Naive thymus-derived CD4-positive, alpha-beta T cell (primary cell): ENCODE results near the gene UNCX. TPM values are rescaled to one million over a fixed set of nuclear protein-coding genes. Genes with fewer than 3 reads are reported as not detected.

ENCODE experiments used
- ATAC-seq: fragments of 150-1000 bp; cut with Tn5 transposase; 2 replicates; pipeline ENCODE4 v1.10.0; 2021; ENCODE audit warnings: mild to moderate bottlenecking, moderate library complexity
- CTCF ChIA-PET: fragments of 350-600 bp; sonication (Branson Sonifier 250); formaldehyde crosslinking; loops from one replicate; lab custom pipeline; 2021; ENCODE audit warnings: antibody characterized with exemption; lab: Charles Lee
- POLR2A ChIA-PET: fragments of 350-600 bp; sonication (Branson Sonifier 250); formaldehyde crosslinking; loops from one replicate; lab custom pipeline; 2021; ENCODE audit warnings: antibody characterized with exemption, inconsistent platforms; lab: Charles Lee
- DNase-seq, 9 donors: peaks; one replicate each; pipeline versions ENCODE4 v3.0.0 to v3.0.0-alpha.2; 2020 to 2022; ENCODE audit warnings: mixed read lengths in 1 of 9
- H3K27ac ChIP-seq: one replicate; pipeline ENCODE4 v1.7.0; 2013; ENCODE audit warnings: mild to moderate bottlenecking, low read depth, low read length, moderate library complexity
- H3K27me3 ChIP-seq, 2 donors: one replicate each; pipeline ENCODE4 v1.7.0; 2013; ENCODE audit warnings: low read length in 2 of 2, mild to moderate bottlenecking in 2 of 2, moderate library complexity in 2 of 2; ENCODE audit not compliant: control insufficient read depth in 2 of 2, insufficient read depth in 2 of 2
- H3K36me3 ChIP-seq, 3 experiments: 1 replicate in 2 of 3; 2 replicates in 1 of 3; pipeline ENCODE4 v1.7.0; 2013; ENCODE audit warnings: low read length in 3 of 3, mild to moderate bottlenecking in 3 of 3, moderate library complexity in 1 of 3; ENCODE audit not compliant: insufficient read depth in 3 of 3, control insufficient read depth in 2 of 3
- H3K4me1 ChIP-seq, 2 donors: one replicate each; pipeline ENCODE4 v1.7.0; 2013; ENCODE audit warnings: low read length in 2 of 2, mild to moderate bottlenecking in 2 of 2, moderate library complexity in 1 of 2; ENCODE audit not compliant: control insufficient read depth in 2 of 2, insufficient read depth in 2 of 2
- H3K4me3 ChIP-seq: 2 replicates; pipeline ENCODE4 v1.7.0; 2013; ENCODE audit warnings: mild to moderate bottlenecking, low read length
- H3K9me3 ChIP-seq, 3 experiments: 1 replicate in 2 of 3; 2 replicates in 1 of 3; pipeline ENCODE4 v1.7.0; 2013; ENCODE audit warnings: low read length in 3 of 3; ENCODE audit not compliant: control insufficient read depth in 2 of 3
- H3K27ac Mint-ChIP-seq, 9 donors: one replicate each; pipeline ENCODE4 v1.8.0; 2020 to 2022; ENCODE audit warnings: mixed read lengths in 9 of 9, mild to moderate bottlenecking in 8 of 9, moderate library complexity in 5 of 9, inconsistent platforms in 2 of 9
- H3K27me3 Mint-ChIP-seq, 5 donors: one replicate each; pipeline ENCODE4 v1.8.0; 2021 to 2022; ENCODE audit warnings: mixed read lengths in 5 of 5, mild to moderate bottlenecking in 1 of 5
- H3K36me3 Mint-ChIP-seq, 5 donors: one replicate each; pipeline ENCODE4 v1.8.0; 2020 to 2022; ENCODE audit warnings: mixed read lengths in 5 of 5, mild to moderate bottlenecking in 3 of 5, inconsistent platforms in 1 of 5
- H3K4me1 Mint-ChIP-seq, 7 donors: one replicate each; pipeline ENCODE4 v1.8.0; 2020 to 2022; ENCODE audit warnings: mixed read lengths in 7 of 7, mild to moderate bottlenecking in 3 of 7, inconsistent platforms in 1 of 7
- H3K4me3 Mint-ChIP-seq, 10 donors: one replicate each; pipeline ENCODE4 v1.8.0; 2020 to 2022; ENCODE audit warnings: mild to moderate bottlenecking in 10 of 10, mixed read lengths in 10 of 10, moderate library complexity in 6 of 10, inconsistent platforms in 2 of 10
- H3K9me3 Mint-ChIP-seq, 11 donors: one replicate each; pipeline ENCODE4 v1.8.0; 2020 to 2022; ENCODE audit warnings: mixed read lengths in 11 of 11, mild to moderate bottlenecking in 4 of 11, inconsistent platforms in 1 of 11, moderate library complexity in 1 of 11
- intact Hi-C, 2 donors: fragments of 100-400 bp; cut with micrococcal nuclease; formaldehyde crosslinking; loops; one replicate each; pipeline ENCODE4 v1.15.1; 2023
- polyA plus RNA-seq, 2 donors: library from polyadenylated mRNA; unstranded; fragments of 300-500 nt; fragmentation: Illumina TruSeq; gene quantifications; one replicate each; pipeline ENCODE4 v1.2.3, GENCODE V29; 2021
- total RNA-seq, 6 experiments: library from RNA in 5 of 6; stranded (reverse) in 5 of 6; gene quantifications; 1 replicate in 5 of 6; 2 replicates in 1 of 6; pipeline ENCODE4 v1.2.3 and lab custom pipeline; 2021 to 2026

UNCX gene
- total and polyA plus RNA-seq, 7 experiments from 2014 or later: not detected

DNA sequence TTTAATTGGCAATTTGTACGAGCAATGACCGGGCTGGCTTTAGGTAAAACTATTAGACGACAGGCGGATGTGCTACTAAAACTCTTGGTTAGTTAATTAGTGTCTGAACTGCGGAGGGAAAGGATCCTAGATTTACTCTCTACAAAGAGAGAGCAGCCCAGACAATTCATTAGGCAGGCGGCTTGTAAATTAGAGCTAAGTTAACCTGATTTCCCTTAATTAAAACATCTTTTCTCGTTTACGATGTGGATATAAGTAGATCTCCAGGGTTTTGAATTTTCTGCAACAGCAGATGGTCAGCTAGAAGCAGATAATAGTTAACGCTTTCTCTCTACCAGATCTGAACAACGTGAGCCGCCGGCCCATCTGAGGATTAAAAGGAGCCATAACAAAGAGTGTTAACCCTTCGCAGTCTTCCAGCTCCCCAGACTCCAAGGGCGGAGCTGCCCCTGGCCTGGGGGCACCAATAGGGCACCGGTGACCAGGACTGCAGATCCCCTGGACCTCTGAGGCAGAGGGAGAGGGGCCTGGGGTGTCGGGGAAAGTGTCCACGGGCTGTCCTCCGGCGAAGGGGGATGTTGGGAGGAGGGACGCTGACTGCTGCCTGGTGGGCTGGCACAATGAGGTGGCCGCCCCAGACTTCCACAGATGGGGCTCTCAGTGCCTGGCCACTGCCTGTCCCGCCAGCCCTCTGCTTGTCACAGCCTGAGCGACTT lies 6.3 kb upstream of the UNCX start:
- Mint-ChIP-seq H3K36me3 (peaks cover 0 to 1% (median 0%) of the 10 kb centered on the region in 5 donors), H3K4me1 (peaks cover 0 to 28% (median 15%) of the 10 kb centered on the region in 7 donors), H3K27me3 (peaks cover 52 to 78% (median 68%) of the 10 kb centered on the region in 5 donors), H3K4me3 (peak overlapping the region in 2 of 10 donors; percentile 28 to 40), H3K9me3 (peaks cover 0 to 8% (median 0%) of the 10 kb centered on the region in 11 donors), H3K27ac (peak overlapping the region in 4 of 9 donors; percentile 23 to 60 (median 40))
- Histone ChIP-seq H3K9me3 (no peaks in the 10 kb centered on the region), H3K4me3 (no peak overlapping the region), H3K27me3 (peaks cover 7 to 51% of the 10 kb centered on the region in 2 donors), H3K4me1 (no peaks in the 10 kb centered on the region), H3K27ac (no peak overlapping the region), H3K36me3 (no peaks in the 10 kb centered on the region)
- ChIA-PET CTCF (interaction anchor here (0.6 to 2.6 kb wide), 4 partner anchors 19 to 245 kb away, joined by 3 to 7 read pairs (median 5); no protein-coding TSS in a partner anchor), POLR2A (no interaction called here)
- intact Hi-C loops: loop anchor here in 1 of 2 donors (10.0 kb wide), 1 partner anchor 188 kb away; no protein-coding TSS in a partner anchor
- DNase-seq (peak in 1 of 9 donors; percentile 4), ATAC-seq (no peak)

DNA sequence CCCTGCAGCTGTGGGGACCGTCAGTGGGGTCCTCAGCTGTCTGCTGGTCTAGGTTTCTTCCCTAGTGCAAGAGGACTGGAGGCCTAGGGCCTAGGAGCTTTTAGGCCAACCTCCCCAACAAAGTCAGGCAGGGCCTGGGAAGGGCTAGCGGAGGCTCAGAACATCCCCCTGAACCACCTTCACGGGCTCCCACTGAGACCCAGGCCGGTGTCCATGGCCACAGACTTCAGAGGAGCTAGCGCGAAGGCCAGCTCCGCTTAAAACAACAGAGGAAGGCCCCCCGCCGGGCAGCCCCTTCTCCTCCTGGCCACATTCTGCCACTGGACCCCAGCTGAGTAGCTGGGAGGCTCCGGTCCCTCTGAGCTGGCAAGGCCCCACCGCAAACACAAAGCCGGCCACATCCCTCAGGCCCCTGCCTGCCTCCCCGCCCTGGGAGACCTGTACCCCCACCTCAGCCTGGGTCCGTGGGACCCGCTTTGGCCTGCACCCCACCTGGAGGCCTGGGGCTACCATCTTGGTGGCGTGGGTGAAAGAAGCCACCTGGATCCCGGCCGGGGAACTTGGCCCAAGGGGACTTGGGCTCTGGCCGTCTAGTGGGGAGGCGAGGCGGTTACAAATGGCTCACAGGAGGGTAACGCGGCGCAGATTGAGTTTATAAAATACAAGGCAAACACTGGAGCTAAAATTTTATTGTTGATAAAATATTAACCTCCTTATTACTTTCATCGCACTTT lies 5.4 kb upstream of the UNCX start:
- CTCF ChIA-PET: interaction anchor here (2.2 to 2.6 kb wide), 2 partner anchors 205 to 244 kb away, joined by 5 to 7 read pairs; no protein-coding TSS in a partner anchor
- peaks cover 0 to 1% (median 0%) of the 10 kb centered on the region in 5 donors for H3K36me3 Mint-ChIP-seq
- H3K4me3 ChIP-seq: no peak overlapping the region

DNA sequence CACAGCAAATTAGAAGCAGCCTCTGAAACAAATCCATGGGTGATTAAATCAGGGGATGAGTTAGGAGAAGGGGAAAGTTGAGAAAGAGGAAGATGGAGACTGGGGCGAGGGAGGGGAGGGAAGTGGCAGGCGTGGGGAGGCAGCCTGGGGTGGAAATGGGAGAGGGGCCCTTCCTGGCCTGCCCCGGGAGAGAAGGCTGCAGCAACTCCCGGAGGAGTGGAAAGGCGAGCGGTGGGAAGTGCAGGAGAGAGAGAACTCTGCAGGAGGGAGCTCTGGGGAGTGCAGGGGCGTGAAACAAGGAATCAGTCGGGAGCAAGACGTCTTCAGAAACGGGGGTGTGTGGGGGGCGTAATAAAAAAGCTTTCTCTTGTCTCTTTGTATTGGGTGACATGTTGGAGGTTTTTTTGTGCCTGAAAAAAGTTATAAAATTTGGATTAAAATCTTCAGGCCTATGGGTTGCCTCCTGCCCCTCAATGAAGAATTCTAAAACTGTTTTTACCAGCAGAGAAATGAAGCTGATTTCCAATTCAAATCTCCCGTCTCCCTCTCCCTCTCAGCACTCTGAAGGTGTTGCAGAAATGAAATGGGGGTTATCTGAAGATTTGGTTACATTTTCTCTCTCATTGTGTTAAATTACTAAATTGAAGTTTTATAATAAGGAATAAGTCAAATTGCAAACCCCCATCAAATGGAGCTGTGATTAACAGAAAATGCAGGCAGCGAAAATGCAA lies 4.7 kb upstream of the UNCX start:
- peaks cover 56 to 76% (median 68%) of the 10 kb centered on the region in 5 donors for H3K27me3 Mint-ChIP-seq
- no peak overlapping the region for H3K27ac ChIP-seq
- POLR2A ChIA-PET: no interaction called here
- peaks cover 7 to 55% of the 10 kb centered on the region in 2 donors for H3K27me3 ChIP-seq
- H3K36me3 Mint-ChIP-seq: peaks cover 0 to 1% (median 0%) of the 10 kb centered on the region in 5 donors
- H3K36me3 ChIP-seq: no peaks in the 10 kb centered on the region
- intact Hi-C loops: loop anchor here in 1 of 2 donors (2.0 to 10.0 kb wide), 2 partner anchors 17 to 187 kb away; no protein-coding TSS in a partner anchor
- DNase-seq (no peak), ATAC-seq (no peak)
- H3K9me3 Mint-ChIP-seq: peaks cover 0 to 8% (median 0%) of the 10 kb centered on the region in 11 donors
- H3K4me3 ChIP-seq: no peak overlapping the region
- peak overlapping the region in 3 of 9 donors; percentile 14 to 62 (median 59) for H3K27ac Mint-ChIP-seq
- H3K4me3 Mint-ChIP-seq: peak overlapping the region in 2 of 10 donors; percentile 29 to 47
- H3K4me1 ChIP-seq: no peaks in the 10 kb centered on the region
- H3K4me1 Mint-ChIP-seq: peaks cover 10 to 39% (median 24%) of the 10 kb centered on the region in 7 donors
- CTCF ChIA-PET: no interaction called here
- H3K9me3 ChIP-seq: no peaks in the 10 kb centered on the region

More for the DNA sequence above, 5.4 kb upstream of the UNCX start:
- no peak overlapping the region for H3K27ac ChIP-seq
- ATAC-seq: no peak
- POLR2A ChIA-PET: no interaction called here
- DNase-seq: peak in 1 of 9 donors; percentile 4
- H3K9me3 ChIP-seq: no peaks in the 10 kb centered on the region
- Mint-ChIP-seq H3K4me1 (peaks cover 9 to 37% (median 23%) of the 10 kb centered on the region in 7 donors), H3K4me3 (no peak overlapping the region), H3K27me3 (peaks cover 57 to 78% (median 70%) of the 10 kb centered on the region in 5 donors), H3K27ac (peak overlapping the region in 1 of 9 donors; percentile 62), H3K9me3 (peaks cover 0 to 8% (median 0%) of the 10 kb centered on the region in 11 donors)
- no peaks in the 10 kb centered on the region for H3K36me3 ChIP-seq
- intact Hi-C loops: loop anchor here in 1 of 2 donors (10.0 kb wide), 1 partner anchor 188 kb away; no protein-coding TSS in a partner anchor
- H3K27me3 ChIP-seq: peaks cover 7 to 56% of the 10 kb centered on the region in 2 donors
- H3K4me1 ChIP-seq: no peaks in the 10 kb centered on the region

DNA sequence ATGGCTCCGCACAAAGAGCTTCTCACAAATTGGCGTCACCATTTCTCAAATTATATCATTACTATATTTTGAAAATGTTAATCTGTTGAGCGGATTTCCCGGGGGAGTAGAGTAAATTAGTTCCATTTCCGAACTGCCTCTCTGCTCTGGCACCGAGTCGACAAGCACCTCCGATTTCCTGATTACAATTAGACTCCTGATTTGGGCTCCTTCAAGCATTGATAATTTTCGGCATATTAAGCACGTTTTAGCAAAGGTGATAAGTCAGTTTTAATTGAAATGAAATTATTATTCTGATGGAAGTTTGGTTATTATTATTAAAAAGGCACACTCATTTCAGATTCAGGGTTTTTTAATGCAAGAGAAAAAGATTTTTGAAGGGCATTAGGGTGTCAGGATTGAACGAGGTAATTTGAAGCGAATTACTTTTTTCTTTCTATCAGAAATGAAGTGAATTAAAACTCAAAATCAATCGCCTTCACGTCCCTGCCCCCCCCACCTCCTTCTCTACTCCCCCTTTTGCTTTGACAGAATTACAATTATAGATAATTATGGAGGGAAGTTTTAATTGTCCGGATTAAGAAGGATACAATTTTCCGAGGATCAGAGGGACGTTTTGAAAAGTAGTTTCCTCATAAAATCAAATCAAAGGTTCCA lies 4.0 kb upstream of the UNCX start:
- ChIA-PET POLR2A (no interaction called here), CTCF (no interaction called here)
- Histone ChIP-seq H3K4me1 (no peaks in the 10 kb centered on the region), H3K27me3 (peaks cover 7 to 54% of the 10 kb centered on the region in 2 donors), H3K27ac (no peak overlapping the region), H3K9me3 (no peaks in the 10 kb centered on the region), H3K4me3 (no peak overlapping the region), H3K36me3 (no peaks in the 10 kb centered on the region)
- Mint-ChIP-seq H3K36me3 (peaks cover 0 to 1% (median 0%) of the 10 kb centered on the region in 5 donors), H3K27ac (peak overlapping the region in 2 of 9 donors; percentile 18 to 59), H3K27me3 (peaks cover 50 to 70% (median 61%) of the 10 kb centered on the region in 5 donors), H3K4me1 (peaks cover 10 to 39% (median 24%) of the 10 kb centered on the region in 7 donors), H3K4me3 (peak overlapping the region in 2 of 10 donors; percentile 29 to 47), H3K9me3 (peaks cover 0 to 8% (median 0%) of the 10 kb centered on the region in 11 donors)
- DNase-seq (peak in 1 of 9 donors; percentile 6), ATAC-seq (no peak)
- intact Hi-C loops: loop anchor here in 1 of 2 donors (2.0 to 10.0 kb wide), 2 partner anchors 16 to 186 kb away; no protein-coding TSS in a partner anchor

DNA sequence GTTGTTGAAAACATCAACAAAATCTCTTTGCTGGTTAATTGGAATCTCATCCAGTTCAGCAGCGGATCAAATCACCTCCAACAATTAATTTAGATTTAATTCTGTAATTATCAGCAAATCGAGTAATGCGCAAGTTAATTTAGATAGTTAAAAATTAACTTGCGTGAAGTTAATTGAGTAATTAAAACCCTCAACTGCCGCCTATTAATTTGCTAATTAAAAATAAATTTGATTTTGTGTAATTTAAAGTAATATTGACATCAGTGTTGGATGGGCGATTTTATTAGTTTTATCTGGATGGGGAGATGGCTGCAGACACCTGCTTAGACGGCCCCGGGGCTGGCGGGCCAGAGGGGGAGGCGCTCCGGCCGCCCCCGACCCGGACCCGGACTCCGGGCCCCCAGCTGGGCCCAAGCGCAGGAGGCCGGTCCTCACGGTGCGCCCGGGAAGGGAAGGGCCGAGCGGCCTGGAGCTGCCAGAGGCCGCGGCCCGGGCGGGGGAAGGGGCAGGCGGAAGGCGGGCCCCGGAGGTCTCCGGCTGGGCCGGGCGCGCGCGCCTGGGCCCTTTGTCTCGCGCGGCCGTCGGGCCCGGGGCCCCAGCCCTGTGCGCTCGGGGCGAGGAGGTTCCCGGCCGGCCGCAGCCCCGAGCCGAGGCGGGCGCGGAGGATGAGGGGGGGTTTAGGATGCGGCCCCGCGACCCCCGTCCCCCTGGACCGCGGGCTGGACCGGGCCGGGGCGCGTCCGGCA lies 3.3 kb upstream of the UNCX start:
- Mint-ChIP-seq H3K36me3 (peaks cover 0 to under 1% (median 0%) of the 10 kb centered on the region in 5 donors), H3K27me3 (peaks cover 54 to 74% (median 57%) of the 10 kb centered on the region in 5 donors), H3K4me3 (no peak overlapping the region), H3K27ac (no peak overlapping the region), H3K9me3 (peaks cover 0 to 8% (median 0%) of the 10 kb centered on the region in 11 donors), H3K4me1 (peaks cover 13 to 43% (median 28%) of the 10 kb centered on the region in 7 donors)
- Histone ChIP-seq H3K27ac (no peak overlapping the region), H3K36me3 (no peaks in the 10 kb centered on the region), H3K9me3 (no peaks in the 10 kb centered on the region), H3K4me3 (no peak overlapping the region), H3K27me3 (peaks cover 10 to 54% of the 10 kb centered on the region in 2 donors), H3K4me1 (no peaks in the 10 kb centered on the region)
- DNase-seq (peak in 1 of 9 donors; percentile 2), ATAC-seq (no peak)
- intact Hi-C loops: loop anchor here in 1 of 2 donors (2.0 to 10.0 kb wide), 2 partner anchors 15 to 185 kb away; no protein-coding TSS in a partner anchor
- ChIA-PET CTCF (no interaction called here), POLR2A (no interaction called here)
